ENCODE results near the gene FOXP1.

- TF ChIP-seq CTCF (IDR thresholded peaks at IDR 0.05; ENCODE audit: poor library complexity, severe bottlenecking) = no peak
- TF ChIP-seq RAD21 (conservative IDR thresholded peaks at IDR 0.05) = no peak
- TF ChIP-seq TAF1 (IDR thresholded peaks at IDR 0.05; ENCODE audit: low read depth) = no peak
- TF ChIP-seq EP300 (conservative IDR thresholded peaks at IDR 0.05; ENCODE audit: poor library complexity, severe bottlenecking) = no peak
- TF ChIP-seq, protein P1, sequence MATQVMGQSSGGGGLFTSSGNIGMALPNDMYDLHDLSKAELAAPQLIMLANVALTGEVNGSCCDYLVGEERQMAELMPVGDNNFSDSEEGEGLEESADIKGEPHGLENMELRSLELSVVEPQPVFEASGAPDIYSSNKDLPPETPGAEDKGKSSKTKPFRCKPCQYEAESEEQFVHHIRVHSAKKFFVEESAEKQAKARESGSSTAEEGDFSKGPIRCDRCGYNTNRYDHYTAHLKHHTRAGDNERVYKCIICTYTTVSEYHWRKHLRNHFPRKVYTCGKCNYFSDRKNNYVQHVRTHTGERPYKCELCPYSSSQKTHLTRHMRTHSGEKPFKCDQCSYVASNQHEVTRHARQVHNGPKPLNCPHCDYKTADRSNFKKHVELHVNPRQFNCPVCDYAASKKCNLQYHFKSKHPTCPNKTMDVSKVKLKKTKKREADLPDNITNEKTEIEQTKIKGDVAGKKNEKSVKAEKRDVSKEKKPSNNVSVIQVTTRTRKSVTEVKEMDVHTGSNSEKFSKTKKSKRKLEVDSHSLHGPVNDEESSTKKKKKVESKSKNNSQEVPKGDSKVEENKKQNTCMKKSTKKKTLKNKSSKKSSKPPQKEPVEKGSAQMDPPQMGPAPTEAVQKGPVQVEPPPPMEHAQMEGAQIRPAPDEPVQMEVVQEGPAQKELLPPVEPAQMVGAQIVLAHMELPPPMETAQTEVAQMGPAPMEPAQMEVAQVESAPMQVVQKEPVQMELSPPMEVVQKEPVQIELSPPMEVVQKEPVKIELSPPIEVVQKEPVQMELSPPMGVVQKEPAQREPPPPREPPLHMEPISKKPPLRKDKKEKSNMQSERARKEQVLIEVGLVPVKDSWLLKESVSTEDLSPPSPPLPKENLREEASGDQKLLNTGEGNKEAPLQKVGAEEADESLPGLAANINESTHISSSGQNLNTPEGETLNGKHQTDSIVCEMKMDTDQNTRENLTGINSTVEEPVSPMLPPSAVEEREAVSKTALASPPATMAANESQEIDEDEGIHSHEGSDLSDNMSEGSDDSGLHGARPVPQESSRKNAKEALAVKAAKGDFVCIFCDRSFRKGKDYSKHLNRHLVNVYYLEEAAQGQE (IDR thresholded peaks at IDR 0.05; ENCODE audit: borderline replicate concordance) = no peak
Measured at GRCh38 chr3:71430941-71431552, 152.5 kb downstream of the FOXP1 start.
